ENCODE measurements around the gene DGCR6L.
"Not testable (repeated sequence)": the region's sequence is repeated elsewhere in the genome, so short reads cannot be mapped to it uniquely, and the experiment has no call there.

Gene DGCR6L

DNA sequence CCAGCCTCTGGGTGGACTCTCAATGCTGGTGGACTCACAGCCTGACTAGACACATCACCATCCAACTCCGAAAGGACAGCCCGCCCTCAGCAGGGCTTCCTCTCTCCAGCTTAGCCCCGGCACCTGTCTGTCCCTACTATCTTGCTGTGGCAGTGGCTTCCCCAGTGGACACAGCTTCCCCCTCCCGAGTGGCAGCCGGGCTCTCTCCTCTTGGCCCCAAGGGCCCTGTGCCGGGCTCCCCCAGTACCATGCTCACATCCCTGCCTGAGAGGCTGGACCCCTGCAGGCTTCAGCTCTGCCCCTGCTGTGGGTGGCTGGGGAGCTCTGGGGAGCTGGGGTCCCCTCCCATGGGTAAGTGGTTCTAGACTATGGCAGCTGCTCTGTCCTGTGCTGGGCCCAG lies 9.1 kb downstream of the DGCR6L start:
- DNase-seq = not testable (repeated sequence)

DNA sequence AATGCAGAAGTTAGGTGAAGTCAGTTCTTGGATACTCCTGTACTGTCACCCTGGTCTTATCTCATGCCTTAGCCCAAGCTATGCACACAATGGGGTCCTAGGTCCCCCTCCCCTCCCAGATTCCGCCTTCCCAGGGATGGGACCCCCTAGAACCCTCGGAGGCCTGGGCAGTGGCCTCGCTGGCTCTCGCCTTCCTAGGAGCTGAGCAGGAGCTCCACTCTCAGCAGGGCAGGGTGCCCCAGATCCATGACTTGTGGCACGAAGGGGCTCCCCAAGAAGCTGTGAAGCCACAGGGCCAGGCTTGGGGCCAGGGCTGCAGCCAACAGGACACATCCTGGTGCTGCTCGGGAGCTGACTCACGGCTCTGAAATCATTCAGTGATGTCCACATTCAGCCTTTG lies 9.7 kb downstream of the DGCR6L start:
- DNase-seq = not testable (repeated sequence)

DNA sequence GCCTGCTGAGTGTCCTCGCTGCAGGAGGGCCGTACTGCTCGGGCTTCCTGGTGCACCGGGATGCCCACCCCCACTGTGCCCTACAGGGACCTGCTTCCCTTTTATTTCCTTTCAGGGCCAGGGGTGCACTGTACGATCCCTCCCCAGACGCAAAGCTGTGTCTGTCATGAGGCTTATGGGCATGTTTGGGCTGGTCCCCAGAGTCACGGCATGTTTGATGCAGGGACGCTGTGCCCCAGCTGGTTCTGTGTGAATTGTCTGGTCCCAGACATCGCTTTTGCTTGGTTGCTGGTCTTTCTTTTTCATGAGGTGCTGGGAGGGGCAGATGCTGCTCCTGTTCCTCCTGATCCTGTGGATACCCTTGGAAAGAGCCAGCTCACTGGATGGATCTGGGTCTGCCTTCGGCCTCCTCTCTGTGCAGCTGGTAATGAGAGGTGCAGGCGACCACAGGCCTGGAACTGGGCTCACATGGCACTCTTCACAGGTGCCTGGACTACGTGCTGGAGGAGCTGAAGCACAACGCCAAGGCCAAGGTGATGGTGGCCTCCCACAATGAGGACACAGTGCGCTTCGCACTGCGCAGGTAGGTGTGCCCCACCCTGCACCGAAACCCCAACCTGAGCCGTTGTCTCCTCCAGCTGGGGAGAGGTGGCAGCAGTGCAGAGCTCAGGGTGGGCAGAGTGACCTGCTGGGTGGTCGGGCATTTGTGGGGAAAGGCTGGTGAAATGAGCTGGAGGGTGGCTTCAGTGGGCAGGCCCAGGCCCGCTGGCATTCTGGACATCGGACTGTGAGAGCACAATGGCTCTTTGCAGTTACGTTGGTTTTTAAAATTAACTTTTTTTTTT lies 10.8 kb downstream of the DGCR6L start:
- DNase-seq = not testable (repeated sequence)

DNA sequence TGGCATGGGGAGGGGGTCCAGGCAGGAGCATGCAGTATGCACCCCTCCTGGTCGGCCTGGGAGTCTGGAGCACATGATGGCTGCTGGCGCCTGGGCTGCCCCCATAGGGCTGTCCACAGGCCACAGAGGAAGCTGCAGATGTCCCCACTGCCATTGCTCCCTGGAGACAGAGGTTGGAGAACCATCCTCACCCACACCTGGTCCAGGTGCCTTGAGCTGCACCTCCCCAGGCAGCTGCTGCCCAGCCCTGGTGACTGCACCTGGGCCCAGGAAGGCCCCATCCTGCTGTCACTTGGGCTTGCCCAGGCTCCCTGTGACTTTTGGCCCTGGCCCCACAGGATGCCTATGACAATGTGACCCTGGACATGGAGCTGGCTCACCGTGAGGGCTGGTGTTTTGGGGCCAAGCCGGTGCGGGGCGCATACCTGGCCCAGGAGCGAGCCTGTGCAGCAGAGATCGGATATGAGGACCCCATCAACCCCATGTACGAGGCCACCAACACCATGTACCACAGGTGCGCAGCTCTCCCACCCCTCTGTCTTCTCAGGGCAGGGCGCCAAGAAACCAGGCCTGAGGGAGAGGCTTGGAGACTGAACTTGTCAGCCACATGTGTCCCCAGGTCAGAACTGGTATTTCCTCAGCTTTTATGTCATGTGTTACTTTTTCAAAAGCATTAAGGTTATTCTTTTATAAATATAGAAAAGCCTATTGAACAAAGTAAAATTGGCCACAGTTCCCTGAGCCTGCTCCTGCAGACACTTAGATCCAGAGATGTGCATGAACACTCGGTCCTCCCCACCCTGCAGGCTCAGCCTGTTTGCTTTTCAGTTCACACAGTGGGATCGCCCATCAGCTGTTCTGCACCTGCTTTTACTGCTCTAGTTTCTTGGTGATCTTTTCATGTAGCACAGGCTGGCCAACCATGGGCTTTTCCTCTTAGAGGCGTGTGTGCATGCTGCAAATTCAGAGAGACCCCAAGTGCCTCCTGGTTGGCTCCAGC lies 12.1 kb downstream of the DGCR6L start:
- DNase-seq = not testable (repeated sequence)

DNA sequence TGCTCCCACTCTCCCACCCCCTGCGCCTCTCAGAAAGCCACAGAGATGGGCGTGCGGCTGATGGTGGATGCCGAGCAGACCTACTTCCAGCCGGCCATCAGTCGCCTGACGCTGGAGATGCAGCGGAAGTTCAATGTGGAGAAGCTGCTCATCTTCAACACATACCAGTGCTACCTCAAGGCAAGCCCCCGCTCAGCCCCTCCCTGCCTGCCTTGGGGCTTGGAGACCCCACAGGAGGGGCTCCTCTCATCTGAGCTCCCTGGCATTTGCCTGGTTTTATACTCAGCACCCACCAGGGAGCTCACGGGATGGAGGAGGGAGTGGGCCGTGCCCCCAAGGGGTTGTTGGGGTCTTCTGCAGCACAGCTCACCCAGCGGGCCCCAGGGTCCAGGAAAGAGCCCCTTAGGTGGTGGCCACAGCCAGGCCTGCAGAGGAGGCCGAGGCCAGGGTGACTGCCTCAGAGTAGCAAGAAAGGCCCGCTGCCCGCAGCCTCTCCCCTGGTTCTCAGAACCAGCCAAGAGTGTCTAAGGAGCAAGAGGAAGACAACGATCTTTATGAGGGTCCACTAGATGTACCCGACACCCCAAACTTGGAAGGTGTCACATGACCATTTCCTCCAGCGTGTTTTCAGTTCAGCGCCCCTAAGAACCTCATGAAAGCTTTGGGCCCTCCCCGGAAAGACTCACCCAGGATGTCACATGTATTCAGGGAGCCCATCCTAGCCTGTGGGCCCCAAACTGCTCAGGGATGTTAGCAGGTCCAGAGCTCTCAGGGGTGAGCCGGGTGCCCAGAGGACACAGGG lies 13.0 kb downstream of the DGCR6L start:
- DNase-seq = not testable (repeated sequence)

DNA sequence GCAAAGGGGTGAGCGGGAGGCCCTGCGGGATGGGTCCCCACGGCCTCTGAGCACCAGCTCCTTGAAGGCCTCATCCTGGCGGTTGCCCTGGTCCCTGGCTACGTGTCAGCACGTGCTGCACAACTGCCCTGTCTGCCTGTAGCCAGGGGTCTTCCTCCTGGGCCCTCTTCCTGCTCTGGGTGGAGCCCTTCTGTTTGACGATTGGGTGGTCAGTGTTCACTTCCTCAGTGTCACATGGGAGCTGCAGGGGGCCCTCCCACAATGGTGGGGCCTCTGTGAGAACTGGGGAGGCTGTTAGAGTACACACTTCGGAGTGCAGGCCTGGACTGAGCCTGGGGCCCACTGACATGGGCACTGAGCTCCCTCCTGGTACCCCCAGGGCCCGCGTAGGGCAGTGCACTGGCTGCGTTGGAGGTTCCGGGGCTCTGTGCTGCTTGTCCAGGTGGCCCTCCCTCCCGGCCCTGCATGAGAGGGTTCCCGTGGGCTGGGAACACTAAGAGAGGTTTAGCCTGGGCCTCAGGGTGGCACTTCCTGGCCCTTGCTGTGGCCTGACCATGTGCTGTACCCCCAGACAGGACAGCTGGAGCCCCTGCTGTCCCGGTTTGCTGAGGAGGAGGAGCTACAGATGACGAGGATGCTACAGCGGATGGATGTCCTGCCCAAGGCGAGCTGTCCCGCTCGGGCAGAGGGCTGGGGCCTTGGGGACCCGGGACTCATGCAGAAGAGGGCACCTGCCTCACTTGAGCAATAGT lies 13.8 kb downstream of the DGCR6L start:
- DNase-seq = no peak

DNA sequence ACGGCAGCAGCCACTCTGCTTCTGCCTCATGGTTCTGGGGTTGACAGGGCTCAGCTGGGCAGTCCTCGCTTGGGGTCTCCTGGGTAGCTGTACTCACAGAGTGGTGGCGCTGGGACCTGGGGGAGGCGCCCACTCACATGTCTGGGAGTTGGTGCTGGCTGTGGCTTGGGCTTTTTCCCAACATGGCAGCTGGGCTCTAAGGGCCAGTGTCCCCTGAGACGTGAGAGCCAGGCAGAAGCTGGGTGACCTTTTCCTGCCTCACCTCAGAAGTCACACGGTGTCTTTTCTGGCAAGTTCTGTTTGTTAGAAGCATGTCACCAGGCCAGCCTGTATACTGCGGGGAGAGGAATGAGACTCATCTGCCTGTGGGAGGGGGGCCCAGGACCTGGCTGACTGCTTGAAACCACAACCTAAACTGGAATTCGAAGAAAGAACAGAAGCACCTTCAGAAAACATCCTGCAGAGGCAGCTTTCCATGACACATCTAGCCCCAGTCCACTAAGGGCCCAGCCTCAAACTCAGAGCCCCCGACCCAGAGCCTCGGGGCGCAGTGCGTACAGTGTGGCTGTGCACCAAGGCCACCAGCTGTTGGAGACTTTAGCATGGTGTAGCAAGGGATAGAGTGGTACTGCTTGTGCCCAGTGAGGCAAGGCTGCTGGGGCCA lies 14.5 kb downstream of the DGCR6L start:
- DNase-seq = not testable (repeated sequence)

DNA sequence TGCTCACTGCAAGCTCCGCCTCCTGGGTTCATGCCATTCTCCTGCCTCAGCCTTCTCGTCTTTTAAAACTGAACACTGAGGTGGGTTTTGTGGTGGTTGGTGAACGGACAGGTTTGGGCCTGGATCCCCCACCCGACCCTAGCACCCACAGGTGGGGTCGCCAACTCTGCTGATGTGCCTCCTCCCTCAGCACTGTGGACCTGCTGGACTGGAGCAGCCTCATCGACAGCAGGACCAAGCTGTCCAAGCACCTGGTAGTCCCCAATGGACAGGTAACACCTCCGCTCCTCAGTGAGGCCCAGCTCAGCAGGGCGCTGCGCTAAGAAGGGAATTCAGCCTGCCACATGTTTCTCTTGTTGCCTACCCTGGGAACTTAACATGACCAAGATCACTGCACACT lies 15.2 kb downstream of the DGCR6L start:
- no peak for DNase-seq

DNA sequence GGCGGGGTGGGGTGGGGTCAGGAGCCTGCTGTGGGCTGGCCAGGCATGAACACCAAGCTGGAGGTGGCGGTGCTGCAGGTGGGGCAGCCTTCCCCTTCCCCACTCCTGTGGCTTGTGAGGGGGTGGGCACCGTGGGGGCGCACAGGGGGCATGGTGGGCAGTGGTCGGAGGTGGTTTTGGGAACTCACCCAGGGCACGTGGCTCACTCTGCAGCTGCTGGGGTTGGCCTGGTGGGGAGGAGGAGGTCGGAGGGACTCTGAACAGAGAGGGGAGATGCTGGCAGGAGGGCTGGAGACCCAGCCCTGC lies 16.7 kb downstream of the DGCR6L start:
- DNase-seq = not testable (repeated sequence)

DNA sequence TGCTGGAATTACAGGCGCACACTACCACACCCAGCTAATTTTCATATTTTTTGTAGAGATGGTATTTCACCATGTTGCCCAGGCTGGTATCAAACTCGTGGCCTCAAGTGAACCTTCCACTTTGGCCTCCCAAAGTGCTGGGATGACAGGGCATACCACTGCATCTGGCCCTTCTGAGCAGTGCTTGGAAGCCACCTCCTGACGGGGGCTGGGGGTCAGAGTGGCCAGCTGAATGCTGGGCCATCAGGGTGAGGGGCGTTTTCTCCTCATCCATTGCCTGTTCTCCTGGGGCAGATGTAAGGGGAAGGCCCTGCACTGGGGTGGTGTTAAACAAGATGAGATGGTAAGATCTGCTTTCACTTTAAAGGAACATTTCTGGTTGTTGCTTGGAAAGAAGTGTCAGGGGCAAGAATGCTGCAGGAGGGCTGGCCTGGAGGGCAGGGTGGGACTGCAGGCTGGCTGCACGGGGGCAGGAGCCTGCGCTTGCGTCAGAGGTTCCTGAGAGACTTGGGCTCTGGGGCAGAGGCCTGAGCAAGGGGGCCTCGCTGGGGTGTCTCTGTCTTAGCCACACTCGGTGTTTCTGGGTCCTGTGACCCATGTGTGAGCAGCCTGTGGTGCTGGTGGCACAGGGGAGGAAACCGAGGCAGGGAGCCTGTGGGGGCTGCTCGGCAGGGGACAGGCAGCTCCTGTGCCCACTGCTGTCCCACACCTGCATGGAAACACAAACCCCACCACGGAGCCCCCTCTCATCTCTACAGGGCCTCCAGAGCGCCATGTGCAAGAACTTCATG lies 17.2 kb downstream of the DGCR6L start:
- DNase-seq = no peak

DNA sequence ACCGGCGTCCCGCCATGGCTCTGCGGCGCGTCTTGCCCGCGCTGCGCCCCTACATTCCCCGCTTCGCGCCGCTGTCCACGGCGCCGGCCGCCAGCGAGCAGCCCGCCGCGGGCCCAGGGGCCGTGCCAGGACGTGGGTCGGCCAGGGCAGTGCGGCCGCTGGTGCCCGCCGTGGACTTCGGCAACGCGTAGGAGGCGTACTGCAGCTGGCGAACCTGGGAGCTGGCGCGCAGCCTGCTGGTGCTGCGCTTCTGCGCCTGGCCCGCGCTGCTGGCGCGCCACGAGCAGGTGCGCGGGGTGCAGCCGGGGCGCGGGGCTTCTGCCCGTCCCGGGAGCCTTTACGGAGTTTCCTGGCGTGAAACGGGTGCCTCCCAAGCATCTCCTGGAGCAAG lies 20.1 kb downstream of the DGCR6L start:
- peak; percentile 63 for DNase-seq

DNA sequence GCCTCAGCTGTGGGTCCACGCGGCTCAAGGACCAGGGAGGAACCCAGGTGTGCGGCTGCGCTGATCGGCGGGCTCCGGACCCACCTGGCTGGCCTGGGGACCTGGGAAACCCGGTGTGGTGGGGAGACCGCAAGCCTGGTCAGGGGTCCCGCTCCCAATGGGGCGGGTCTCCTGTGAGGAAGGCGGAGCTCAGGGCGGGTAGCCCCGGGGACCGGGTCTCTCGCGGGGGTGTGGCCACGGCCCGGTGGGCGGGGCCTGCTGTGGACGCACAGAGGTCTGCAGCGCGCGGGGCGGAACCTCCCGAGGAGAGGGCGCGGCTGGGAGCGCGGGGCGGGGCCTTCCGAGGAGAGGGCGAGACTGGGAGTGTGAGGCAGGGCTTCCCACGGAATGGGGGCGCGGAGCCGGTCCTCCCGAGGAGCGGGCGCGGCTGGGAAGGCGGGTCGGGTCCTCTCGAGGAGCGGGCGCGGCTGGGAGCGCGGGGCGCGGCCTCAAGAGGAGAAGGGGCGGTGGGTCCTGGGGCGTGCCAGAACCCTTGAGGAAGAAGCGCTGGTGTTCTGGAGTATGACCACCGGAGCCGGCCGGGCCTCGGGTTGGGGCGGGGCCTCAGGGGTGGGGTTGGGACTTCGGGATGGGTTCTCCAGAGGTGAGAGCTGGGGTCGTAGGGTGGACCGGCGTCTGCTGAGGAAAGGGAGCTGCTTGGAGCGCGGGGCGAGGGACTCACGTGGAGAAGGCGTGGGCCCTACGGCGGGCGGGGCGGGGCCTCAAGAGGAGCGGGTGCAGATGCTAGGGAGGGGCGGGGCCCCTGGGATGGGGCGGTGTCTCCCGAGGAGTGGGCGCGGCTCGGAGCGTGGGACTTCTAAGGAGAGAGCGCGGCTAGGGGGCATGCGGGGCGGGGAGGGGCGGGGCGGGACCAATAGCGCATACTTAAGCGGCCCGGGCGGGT lies 20.8 kb downstream of the DGCR6L start:
- peak; percentile 87 for DNase-seq

DNA sequence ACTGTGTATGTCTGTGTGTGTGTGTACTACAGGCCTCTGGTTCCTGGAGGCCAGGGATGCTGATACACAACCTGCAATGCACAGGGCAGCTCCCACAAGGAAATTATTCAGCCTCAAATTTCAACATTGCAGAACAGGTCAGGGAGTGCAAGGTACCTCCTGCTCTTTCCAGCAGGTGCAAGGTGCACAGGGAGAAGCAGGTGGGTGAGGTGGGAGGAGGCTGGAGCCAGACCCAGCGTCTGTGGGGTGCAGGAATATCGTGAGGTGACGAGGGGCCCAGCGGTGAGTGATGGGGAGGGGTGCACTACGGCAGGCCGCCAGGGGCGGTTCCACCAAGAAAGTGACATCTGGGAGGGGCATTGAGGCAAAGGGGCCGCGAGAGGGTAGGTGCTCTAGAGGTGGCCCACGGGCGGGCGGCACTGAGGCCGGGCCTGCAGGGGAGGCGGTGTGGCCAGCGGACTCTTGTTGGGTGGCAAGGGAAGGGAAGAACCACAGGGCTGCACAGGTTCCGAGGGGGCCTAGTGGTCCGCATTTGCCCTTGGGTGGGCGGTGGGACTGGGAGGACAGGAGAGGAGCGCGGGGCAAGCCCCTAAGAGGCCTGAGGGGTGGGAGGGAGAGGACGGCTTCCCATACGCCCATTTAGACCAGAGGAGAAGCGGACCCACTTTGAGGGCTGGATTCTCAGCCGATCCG lies 21.6 kb downstream of the DGCR6L start:
- peak; percentile 43 for DNase-seq

DNA sequence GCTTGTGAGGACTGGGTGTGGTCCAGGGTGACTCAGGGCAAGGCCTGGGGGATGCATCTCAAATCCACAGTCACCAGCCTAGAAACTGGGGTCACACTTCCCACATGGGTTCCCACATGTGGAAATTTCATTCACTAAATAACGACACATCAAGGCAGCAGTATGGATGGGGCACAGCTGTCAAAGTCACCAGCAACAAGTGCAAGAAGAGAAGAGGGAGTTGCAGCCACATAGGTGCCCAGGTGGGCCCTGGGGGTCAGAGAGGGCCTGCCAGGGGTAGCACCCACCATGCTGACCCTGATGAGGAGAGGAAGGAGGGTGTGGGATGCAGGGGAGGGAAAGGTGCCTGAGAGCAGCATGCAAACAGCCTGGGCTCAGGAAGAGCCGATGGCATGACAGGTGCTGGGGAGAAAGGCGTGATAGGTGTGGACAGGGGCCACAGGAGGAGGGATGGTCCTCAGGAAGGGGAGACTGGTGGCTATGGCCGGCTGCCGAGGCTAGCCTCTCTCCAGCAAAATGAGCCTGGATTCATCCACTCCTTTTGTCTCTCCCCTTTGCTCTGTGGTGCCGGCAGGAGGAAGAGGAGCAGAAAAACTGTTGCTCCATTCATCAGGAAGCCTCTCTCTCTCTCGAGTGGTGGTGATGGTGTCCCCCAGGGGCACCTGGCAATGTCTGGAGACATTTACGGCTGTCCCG lies 22.3 kb downstream of the DGCR6L start:
- no peak for DNase-seq

DNA sequence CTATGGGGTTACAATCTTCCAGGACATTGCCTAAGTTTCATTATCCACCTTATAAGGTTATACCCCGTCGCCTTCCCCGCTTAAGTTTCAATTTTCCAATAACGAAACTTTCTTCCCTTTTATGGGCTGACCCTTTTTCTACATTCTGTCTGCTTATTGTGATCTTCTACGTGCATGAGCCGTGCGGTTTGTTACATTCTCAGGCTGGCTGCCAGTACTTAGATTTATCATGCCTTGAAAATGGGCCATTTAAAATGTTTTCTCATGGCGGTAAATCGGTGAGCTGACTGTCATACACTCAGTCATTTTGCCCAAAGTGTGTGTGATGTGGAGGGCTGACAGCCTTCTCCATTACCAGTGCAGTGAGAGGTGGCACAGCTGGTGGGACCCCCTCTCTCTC lies 23.3 kb downstream of the DGCR6L start:
- no peak for DNase-seq

DNA sequence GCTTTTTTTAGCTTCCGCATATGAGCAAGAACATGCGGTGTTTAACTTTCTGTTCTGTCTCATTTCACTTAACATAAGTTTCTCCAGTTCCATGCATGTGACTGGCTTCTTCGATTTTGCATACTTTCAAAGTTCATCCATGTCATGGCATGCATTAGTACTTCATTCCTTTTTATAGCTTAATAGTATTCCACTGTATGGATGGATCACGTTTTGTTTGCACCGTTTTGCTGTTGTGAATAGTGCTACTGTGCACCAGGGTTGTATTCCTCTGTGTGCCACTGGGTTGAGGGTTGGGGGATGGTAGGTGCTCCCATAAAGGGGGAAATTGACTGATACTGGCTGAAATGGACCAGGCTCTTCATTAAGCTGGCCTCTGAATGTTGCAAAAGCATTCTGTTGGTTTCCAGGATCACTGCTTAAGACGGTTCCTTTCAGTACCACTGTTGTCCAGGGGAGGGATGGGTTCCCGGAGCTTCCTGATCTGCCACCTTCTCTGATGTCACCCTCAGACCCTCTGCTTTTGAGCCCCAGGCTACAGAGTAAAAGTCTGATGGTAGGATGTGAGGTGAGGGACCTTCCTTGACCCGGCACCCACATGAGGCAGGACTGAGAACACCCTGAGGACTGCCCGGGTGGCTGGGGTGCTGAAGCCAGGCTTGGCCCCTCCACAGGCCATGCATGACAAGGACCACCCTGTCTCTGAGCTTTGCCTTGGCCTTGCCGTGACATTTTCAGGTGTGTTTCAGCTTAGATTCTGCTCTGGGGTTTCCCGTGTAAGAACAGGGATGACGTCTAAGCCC lies 24.4 kb downstream of the DGCR6L start:
- DNase-seq = no peak

DNA sequence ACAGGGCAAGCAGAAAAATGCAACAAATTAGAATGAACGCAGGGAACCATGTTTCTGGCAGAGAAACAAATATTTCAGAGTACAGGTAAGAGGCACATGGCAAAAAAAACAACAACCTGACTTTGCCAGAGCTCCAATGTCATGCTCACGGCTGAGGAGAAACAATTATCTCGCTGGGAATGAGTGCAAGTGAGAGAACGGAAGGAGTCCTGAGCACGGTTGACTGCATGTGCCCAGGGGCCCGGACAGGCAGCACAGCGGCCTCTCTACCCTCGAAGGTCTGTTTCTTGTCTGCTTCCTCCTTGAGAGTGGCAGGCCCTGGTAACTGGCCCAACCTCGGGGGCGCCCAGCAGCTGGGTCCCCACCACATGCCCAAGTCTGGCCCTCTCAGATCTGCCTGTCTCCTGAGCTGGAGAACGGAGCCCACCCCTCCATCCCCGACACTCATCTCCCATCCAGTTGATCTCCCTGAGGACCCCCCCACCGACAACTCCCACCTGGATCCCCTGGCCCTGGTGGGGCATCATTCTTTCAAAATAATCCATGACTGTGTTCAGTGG lies 27.1 kb downstream of the DGCR6L start:
- DNase-seq = peak; percentile 17
